Vagina (tissue), 2 donors: ENCODE data around the gene FREM2. TPM values are rescaled to one million over a fixed set of nuclear protein-coding genes. Genes with fewer than 3 reads are reported as not detected.
A peak's percentile ranks its signal among the peaks of the same experiment; 100 is the strongest.

Source experiments
- DNase-seq, 2 donors: peaks; one replicate each; pipeline ENCODE4 v3.0.0-alpha.2; 2017; ENCODE audit errors: extremely low spot score in 2 of 2
- H3K27ac ChIP-seq: fragments of 200-600 bp; sonication (generic); one replicate; pipeline ENCODE4 v1.5.1; 2019
- H3K27me3 ChIP-seq: fragments of 200-600 bp; sonication (generic); one replicate; pipeline ENCODE4 v1.5.1; 2019
- H3K36me3 ChIP-seq, 2 donors: fragments of 200-600 bp; sonication (generic); one replicate each; pipeline ENCODE4 v1.5.1; 2017 to 2019
- H3K4me1 ChIP-seq: fragments of 200-600 bp; sonication (generic); one replicate; pipeline ENCODE4 v1.5.1; 2019
- H3K4me3 ChIP-seq, 2 donors: fragments of 200-600 bp; sonication (generic); 1 replicate in 1 of 2; 2 replicates in 1 of 2; pipeline ENCODE4 v1.5.1; 2016 to 2019
- H3K9me3 ChIP-seq: fragments of 200-600 bp; sonication (generic); one replicate; pipeline ENCODE4 v1.5.1; 2019
- POLR2A ChIP-seq, 2 donors: fragments of 450-650 bp; IDR thresholded peaks; one replicate each; pipeline ENCODE4 v1.6.1; 2017; ENCODE audit warnings: antibody characterized with exemption in 2 of 2, mild to moderate bottlenecking in 2 of 2, moderate library complexity in 2 of 2
- POLR2AphosphoS5 ChIP-seq, 2 donors: sonication (generic); formaldehyde crosslinking; IDR thresholded peaks; one replicate each; pipeline ENCODE4 v1.9.0; 2017; ENCODE audit warnings: antibody characterized with exemption in 2 of 2, mild to moderate bottlenecking in 2 of 2, low read depth in 1 of 2; ENCODE audit not compliant: insufficient read depth in 1 of 2
- intact Hi-C: fragments of 100-400 bp; cut with DNase I; formaldehyde crosslinking; loops from one replicate; pipeline ENCODE4 v1.15.1; 2023
- total RNA-seq: library from RNA; depleted of rRNA; stranded (reverse); fragments of >200 nt; gene quantifications from one replicate; pipeline ENCODE4 v1.2.3, GENCODE V29; 2016
- TF ChIP-seq, protein P1 (sequence below), 3 experiments: fragments of 450-650 bp in 2 of 3; fragments of 200-600 bp in 1 of 3; sonication (generic) in 1 of 3; IDR thresholded peaks; one replicate each; pipeline ENCODE4 v1.5.1; 2017 to 2019; ENCODE audit warnings: antibody characterized with exemption in 3 of 3, mild to moderate bottlenecking in 2 of 3, moderate library complexity in 2 of 3

Gene FREM2
- total RNA-seq, 1 donor from 2014 or later: 0.98 TPM

DNA sequence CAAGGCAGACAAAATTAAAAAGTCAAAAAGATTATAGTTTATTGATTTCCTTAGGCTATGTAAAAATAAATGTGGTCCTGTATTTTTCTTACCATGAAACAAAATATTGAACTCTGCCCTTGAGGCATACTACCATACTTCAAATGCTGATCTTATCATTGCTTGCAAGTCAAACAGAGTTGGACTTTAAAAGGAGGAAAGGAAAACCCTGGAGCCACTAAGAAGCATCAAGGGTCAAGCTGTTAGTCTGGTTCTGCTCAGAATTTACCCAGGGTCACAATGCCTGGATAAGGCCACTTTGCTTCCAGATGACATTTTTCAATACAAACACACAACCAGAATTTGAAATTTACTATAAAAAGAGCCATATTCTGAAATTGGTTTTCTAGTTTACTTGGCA is 2.2 kb upstream of the FREM2 start:
- Histone ChIP-seq H3K27me3 (no peaks in the 10 kb centered on the region), H3K4me1 (peaks cover 22% of the 10 kb centered on the region), H3K27ac (no peak overlapping the region), H3K4me3 (no peak overlapping the region), H3K9me3 (no peaks in the 10 kb centered on the region), H3K36me3 (no peaks in the 10 kb centered on the region)
- no peak for DNase-seq
- TF ChIP-seq POLR2A (IDR thresholded peaks at IDR 0.05): no peak
- TF ChIP-seq, protein P1, sequence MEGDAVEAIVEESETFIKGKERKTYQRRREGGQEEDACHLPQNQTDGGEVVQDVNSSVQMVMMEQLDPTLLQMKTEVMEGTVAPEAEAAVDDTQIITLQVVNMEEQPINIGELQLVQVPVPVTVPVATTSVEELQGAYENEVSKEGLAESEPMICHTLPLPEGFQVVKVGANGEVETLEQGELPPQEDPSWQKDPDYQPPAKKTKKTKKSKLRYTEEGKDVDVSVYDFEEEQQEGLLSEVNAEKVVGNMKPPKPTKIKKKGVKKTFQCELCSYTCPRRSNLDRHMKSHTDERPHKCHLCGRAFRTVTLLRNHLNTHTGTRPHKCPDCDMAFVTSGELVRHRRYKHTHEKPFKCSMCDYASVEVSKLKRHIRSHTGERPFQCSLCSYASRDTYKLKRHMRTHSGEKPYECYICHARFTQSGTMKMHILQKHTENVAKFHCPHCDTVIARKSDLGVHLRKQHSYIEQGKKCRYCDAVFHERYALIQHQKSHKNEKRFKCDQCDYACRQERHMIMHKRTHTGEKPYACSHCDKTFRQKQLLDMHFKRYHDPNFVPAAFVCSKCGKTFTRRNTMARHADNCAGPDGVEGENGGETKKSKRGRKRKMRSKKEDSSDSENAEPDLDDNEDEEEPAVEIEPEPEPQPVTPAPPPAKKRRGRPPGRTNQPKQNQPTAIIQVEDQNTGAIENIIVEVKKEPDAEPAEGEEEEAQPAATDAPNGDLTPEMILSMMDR (IDR thresholded peaks at IDR 0.05): no peak
- TF ChIP-seq POLR2AphosphoS5 (IDR thresholded peaks at IDR 0.05; ENCODE audit: insufficient read depth in 1 of 2, low read depth in 1 of 2): no peak
- intact Hi-C loops: no loop called here

DNA sequence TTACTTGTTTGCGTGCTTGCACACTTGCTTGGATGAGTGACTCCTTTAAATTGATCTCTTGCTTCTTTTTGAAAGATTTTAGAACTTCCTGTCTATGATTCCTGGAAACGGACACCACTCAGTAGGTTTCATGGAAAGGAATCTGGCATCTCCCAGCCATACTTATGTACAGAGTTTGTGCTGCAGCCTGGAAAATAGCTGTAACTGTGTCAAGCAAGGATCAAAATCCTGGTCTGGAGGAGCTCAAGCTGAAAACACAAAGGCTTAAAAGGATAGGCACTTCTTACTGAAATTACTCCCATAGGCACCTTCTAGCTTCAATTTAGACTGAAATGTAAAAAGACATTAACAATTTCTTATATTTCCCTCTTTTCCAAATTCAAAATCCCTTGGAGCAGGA is 1.4 kb upstream of the FREM2 start:
- DNase-seq: no peak
- Histone ChIP-seq H3K4me3 (no peak overlapping the region), H3K9me3 (no peaks in the 10 kb centered on the region), H3K36me3 (no peaks in the 10 kb centered on the region), H3K27ac (no peak overlapping the region), H3K4me1 (peaks cover 22% of the 10 kb centered on the region), H3K27me3 (no peaks in the 10 kb centered on the region)
- TF ChIP-seq POLR2AphosphoS5 (IDR thresholded peaks at IDR 0.05; ENCODE audit: insufficient read depth in 1 of 2, low read depth in 1 of 2) (no peak), POLR2A (IDR thresholded peaks at IDR 0.05) (no peak)
- TF ChIP-seq, protein P1 (IDR thresholded peaks at IDR 0.05): no peak
- intact Hi-C loops: no loop called here

DNA sequence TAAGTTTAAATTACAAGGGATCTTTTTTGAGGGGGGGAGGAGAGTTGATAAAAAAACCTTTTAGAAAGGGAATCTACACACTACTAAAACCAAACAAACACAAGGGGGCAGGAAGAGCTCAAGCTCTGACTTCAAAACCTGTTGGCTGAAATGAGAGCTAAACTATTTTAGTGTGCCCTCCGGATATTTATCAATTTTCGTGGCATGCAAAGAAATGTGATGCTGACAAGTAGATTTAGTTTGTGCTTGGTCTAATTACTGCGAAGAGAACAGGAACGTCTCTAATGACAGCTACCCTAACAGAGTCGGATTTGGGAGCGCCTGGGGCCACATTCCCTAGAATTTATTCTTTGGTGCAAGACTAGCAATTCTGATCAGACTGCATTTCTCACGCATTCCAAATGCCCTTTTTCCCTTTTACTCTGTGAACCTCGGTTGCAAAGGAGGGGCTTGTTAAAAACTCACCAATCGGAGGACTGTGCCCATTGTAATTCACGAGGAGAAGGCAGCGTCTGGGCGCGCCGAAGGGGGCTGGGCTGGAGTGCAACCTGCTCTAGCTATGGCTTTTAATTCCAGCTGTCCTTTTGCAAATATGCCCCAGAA is 802 bp upstream of the FREM2 start:
- intact Hi-C loops: no loop called here
- Histone ChIP-seq H3K36me3 (no peaks in the 10 kb centered on the region), H3K27me3 (no peaks in the 10 kb centered on the region), H3K27ac (no peak overlapping the region), H3K9me3 (no peaks in the 10 kb centered on the region), H3K4me1 (peaks cover 22% of the 10 kb centered on the region), H3K4me3 (peak overlapping the region; percentile 46 to 48)
- TF ChIP-seq, protein P1 (IDR thresholded peaks at IDR 0.05): no peak
- no peak for TF ChIP-seq POLR2A (IDR thresholded peaks at IDR 0.05)
- no peak for TF ChIP-seq POLR2AphosphoS5 (IDR thresholded peaks at IDR 0.05; ENCODE audit: insufficient read depth in 1 of 2, low read depth in 1 of 2)
- no peak for DNase-seq

DNA sequence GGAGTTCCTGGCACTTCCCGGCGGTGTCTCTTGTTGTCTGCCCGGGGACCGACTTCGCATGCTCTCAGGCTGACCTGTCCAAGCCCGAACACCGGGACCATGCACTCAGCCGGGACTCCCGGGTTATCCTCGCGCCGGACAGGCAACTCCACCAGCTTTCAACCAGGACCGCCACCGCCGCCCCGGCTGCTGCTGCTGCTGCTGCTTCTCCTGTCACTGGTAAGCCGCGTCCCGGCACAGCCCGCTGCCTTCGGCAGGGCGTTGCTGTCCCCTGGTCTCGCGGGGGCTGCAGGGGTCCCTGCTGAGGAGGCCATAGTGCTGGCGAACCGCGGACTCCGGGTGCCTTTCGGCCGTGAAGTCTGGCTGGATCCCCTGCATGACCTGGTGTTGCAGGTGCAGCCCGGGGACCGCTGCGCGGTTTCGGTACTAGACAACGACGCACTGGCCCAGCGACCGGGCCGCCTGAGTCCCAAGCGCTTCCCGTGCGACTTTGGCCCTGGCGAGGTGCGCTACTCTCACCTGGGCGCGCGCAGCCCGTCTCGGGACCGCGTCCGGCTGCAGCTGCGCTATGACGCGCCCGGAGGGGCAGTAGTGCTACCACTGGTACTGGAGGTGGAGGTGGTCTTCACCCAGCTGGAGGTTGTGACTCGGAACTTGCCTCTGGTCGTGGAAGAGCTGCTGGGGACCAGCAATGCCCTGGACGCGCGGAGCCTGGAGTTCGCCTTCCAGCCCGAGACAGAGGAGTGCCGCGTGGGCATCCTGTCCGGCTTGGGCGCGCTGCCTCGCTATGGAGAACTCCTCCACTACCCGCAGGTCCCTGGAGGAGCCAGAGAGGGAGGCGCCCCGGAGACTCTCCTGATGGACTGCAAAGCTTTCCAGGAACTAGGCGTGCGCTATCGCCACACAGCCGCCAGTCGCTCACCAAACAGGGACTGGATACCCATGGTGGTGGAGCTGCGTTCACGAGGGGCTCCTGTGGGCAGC is 661 bp downstream of the FREM2 start:
- DNase-seq: no peak
- Histone ChIP-seq H3K36me3 (no peaks in the 10 kb centered on the region), H3K9me3 (no peaks in the 10 kb centered on the region), H3K27ac (no peak overlapping the region), H3K27me3 (no peaks in the 10 kb centered on the region), H3K4me1 (peaks cover 22% of the 10 kb centered on the region), H3K4me3 (peak overlapping the region; percentile 46 to 48)
- TF ChIP-seq POLR2AphosphoS5 (IDR thresholded peaks at IDR 0.05; ENCODE audit: insufficient read depth in 1 of 2, low read depth in 1 of 2) (no peak), POLR2A (IDR thresholded peaks at IDR 0.05) (no peak)
- TF ChIP-seq, protein P1 (IDR thresholded peaks at IDR 0.05): no peak
- intact Hi-C loops: no loop called here
